NB4 (cell line): ENCODE data around the gene MACROD2.

Source experiments
- CTCF ChIP-seq: IDR thresholded peaks from one replicate; pipeline ENCODE4 v1.5.1; 2012; ENCODE audit warnings: low read depth, low read length
- MAX ChIP-seq: IDR thresholded peaks from 2 replicates; pipeline ENCODE4 v1.6.1; 2011; ENCODE audit warnings: low read depth, low read length

GRCh38 chr20:14948416-14948815, 953.1 kb downstream of the MACROD2 start:
- TF ChIP-seq CTCF: no peak
- TF ChIP-seq MAX: no peak
